Motor neuron (in vitro differentiated cells): ENCODE data around the gene EIF3K. TPM values are rescaled to one million over a fixed set of nuclear protein-coding genes. Genes with fewer than 3 reads are reported as not detected.
"Not testable (repeated sequence)": the region's sequence is repeated elsewhere in the genome, so short reads cannot be mapped to it uniquely, and the experiment has no call there.

Experiments used
- ATAC-seq, 8 experiments: fragments of 200-7000 bp; cut with Tn5 transposase; replicated peaks in 6 of 8; 2 replicates each; pipeline ENCODE4 v1.8.0; 2021; ENCODE audit warnings: mild to moderate bottlenecking in 8 of 8, moderate library complexity in 8 of 8
- H3K27ac ChIP-seq, 2 donors: fragments of 250-450 bp; sonication (Bioruptor Pico); 2 replicates each; pipeline ENCODE4 v1.9.0; 2021; ENCODE audit warnings: antibody characterized with exemption in 2 of 2, mild to moderate bottlenecking in 2 of 2, moderate library complexity in 1 of 2
- H3K4me1 ChIP-seq, 2 donors: fragments of 250-450 bp; sonication (Bioruptor Pico); replicated peaks in 1 of 2; 2 replicates each; pipeline ENCODE4 v1.6.1; 2021; ENCODE audit warnings: antibody characterized with exemption in 2 of 2, mild to moderate bottlenecking in 2 of 2, moderate library complexity in 1 of 2
- H3K4me3 ChIP-seq, 5 donors: fragments of 250-450 bp; sonication (Bioruptor Pico); 2 replicates each; pipeline ENCODE4 v1.9.0; 2021; ENCODE audit warnings: antibody characterized with exemption in 5 of 5, mild to moderate bottlenecking in 5 of 5, moderate library complexity in 4 of 5
- WGBS, 10 experiments: fragments of 450-650 bp; shearing (Covaris generic); methylation state at CpG; one replicate each; pipeline ENCODE4 v1.0.0; 2022; 5-methylcytosine and 5-hydroxymethylcytosine counted together
- in situ Hi-C, 9 experiments: fragments of 400-800 bp; cut with MboI; loops; one replicate each; pipeline ENCODE4 v1.15.0; 2021; ENCODE audit warnings: low sequenced_read_pairs in 9 of 9, low pct_unique_long_range_greater_than_20kb in 2 of 9; ENCODE audit not compliant: unreplicated experiment in 9 of 9
- total RNA-seq, 8 experiments: library from RNA; unstranded; fragments of 300-600 nt; gene quantifications; 2 replicates each; pipeline versions ENCODE4 v1.2.3 to v1.2.4, GENCODE V29; 2022

The EIF3K gene
- 100 to 1,000 TPM; 285 to 408 (median 333) TPM for total RNA-seq

- peak; percentile 87 to 94 (median 92) for ATAC-seq
- WGBS, 10 experiments: 0 to 20% (median 2%) methylated on average over 2 to 24 of the region's 64 CpGs; no CpG with 5 or more reads in 2 of the 10 experiments
- Histone ChIP-seq H3K27ac (peak within 1 kb of the TSS; percentile 81 to 92), H3K4me3 (peak within 1 kb of the TSS; percentile 58 to 81 (median 73)), H3K4me1 (peaks cover 13 to 15% of the 10 kb centered on the region in 2 donors)
- in situ Hi-C loops: no loop called here
Observed at GRCh38 chr19:38618590-38619360, at the start of gene EIF3K. TSS of gene EIF3K (plus strand) at chr19:38619188. CDS start at chr19:38619269, 81 bp downstream.

- in situ Hi-C loops: no loop called here
- no peak for ATAC-seq
- Histone ChIP-seq H3K27ac (no peak overlapping the region), H3K4me3 (no peak overlapping the region), H3K4me1 (no peaks in the 10 kb centered on the region)
- WGBS, 10 experiments: 50 to 100% (median 97%) methylated on average over 1 to 4 of the region's 6 CpGs; no CpG with 5 or more reads in 2 of the 10 experiments
Observed at GRCh38 chr19:38569368-38569983, 49.5 kb upstream of the EIF3K start.

- no peak for ATAC-seq
- H3K4me1 ChIP-seq: no peaks in the 10 kb centered on the region
- in situ Hi-C loops: no loop called here
- no peak overlapping the region for H3K27ac ChIP-seq
- no peak overlapping the region for H3K4me3 ChIP-seq
- 0 to 88% (median 42%) methylated on average over 1 to 2 of the region's 2 CpGs; no CpG with 5 or more reads in 6 of the 10 experiments for WGBS, 10 experiments
Observed at GRCh38 chr19:38571682-38572081, 47.3 kb upstream of the EIF3K start.

GRCh38 chr19:38577826-38578225 lies 41.2 kb upstream of the EIF3K start:
- no peak for ATAC-seq
- in situ Hi-C loops: no loop called here
- Histone ChIP-seq H3K27ac (no peak overlapping the region), H3K4me1 (no peaks in the 10 kb centered on the region), H3K4me3 (no peak overlapping the region)
- WGBS, 10 experiments: 80 to 100% (median 100%) methylated on average over 1 to 4 of the region's 11 CpGs; no CpG with 5 or more reads in 6 of the 10 experiments

- ATAC-seq, H3K4me3 ChIP-seq, H3K27ac ChIP-seq, in situ Hi-C loops, H3K4me1 ChIP-seq: not testable (repeated sequence)
- WGBS, 10 experiments: 100% methylated on average over 1 to 4 of the region's 6 CpGs; no CpG with 5 or more reads in 5 of the 10 experiments
Observed at GRCh38 chr19:38579304-38579703, 39.7 kb upstream of the EIF3K start.

GRCh38 chr19:38580080-38580479 lies 38.9 kb upstream of the EIF3K start:
- WGBS, 10 experiments: 80 to 100% methylated on average over 2 to 3 of the region's 15 CpGs; no CpG with 5 or more reads in 8 of the 10 experiments
- in situ Hi-C loops: no loop called here
- Histone ChIP-seq H3K27ac (no peak overlapping the region), H3K4me3 (no peak overlapping the region), H3K4me1 (no peaks in the 10 kb centered on the region)
- ATAC-seq: no peak

- in situ Hi-C loops: no loop called here
- ATAC-seq: no peak
- Histone ChIP-seq H3K4me3 (no peak overlapping the region), H3K4me1 (no peaks in the 10 kb centered on the region), H3K27ac (no peak overlapping the region)
- 20 to 100% (median 96%) methylated on average over 1 to 8 of the region's 14 CpGs; no CpG with 5 or more reads in 2 of the 10 experiments for WGBS, 10 experiments
Observed at GRCh38 chr19:38583219-38583984, 35.6 kb upstream of the EIF3K start.

- ATAC-seq: no peak
- no peak overlapping the region for H3K4me3 ChIP-seq
- WGBS, 10 experiments: 50 to 100% (median 67%) methylated on average over 1 of the region's 4 CpGs; no CpG with 5 or more reads in 7 of the 10 experiments
- H3K4me1 ChIP-seq: no peaks in the 10 kb centered on the region
- in situ Hi-C loops: no loop called here
- H3K27ac ChIP-seq: no peak overlapping the region
Observed at GRCh38 chr19:38583985-38584305, 35.0 kb upstream of the EIF3K start.

- no peak overlapping the region for H3K4me3 ChIP-seq
- no peak for ATAC-seq
- H3K4me1 ChIP-seq: no peaks in the 10 kb centered on the region
- no peak overlapping the region for H3K27ac ChIP-seq
- 20 to 100% (median 85%) methylated on average over 1 to 2 of the region's 2 CpGs; no CpG with 5 or more reads in 4 of the 10 experiments for WGBS, 10 experiments
- in situ Hi-C loops: no loop called here
Observed at GRCh38 chr19:38587562-38587961, 31.4 kb upstream of the EIF3K start.

- ATAC-seq: no peak
- no peak overlapping the region for H3K27ac ChIP-seq
- in situ Hi-C loops: no loop called here
Observed at GRCh38 chr19:38588041-38588440, 30.9 kb upstream of the EIF3K start.

GRCh38 chr19:38592940-38593339 lies 26.0 kb upstream of the EIF3K start:
- no peak overlapping the region for H3K27ac ChIP-seq
- 56 to 100% (median 85%) methylated on average over 1 to 5 of the region's 6 CpGs; no CpG with 5 or more reads in 4 of the 10 experiments for WGBS, 10 experiments
- in situ Hi-C loops: no loop called here
- ATAC-seq: no peak
- H3K4me1 ChIP-seq: no peaks in the 10 kb centered on the region
- H3K4me3 ChIP-seq: no peak overlapping the region

More at GRCh38 chr19:38588041-38588440, 30.9 kb upstream of the EIF3K start:
- 17 to 100% (median 79%) methylated on average over 1 to 2 of the region's 2 CpGs; no CpG with 5 or more reads in 3 of the 10 experiments for WGBS, 10 experiments
- no peaks in the 10 kb centered on the region for H3K4me1 ChIP-seq
- no peak overlapping the region for H3K4me3 ChIP-seq

GRCh38 chr19:38596057-38596981 lies 22.7 kb upstream of the EIF3K start:
- WGBS, 10 experiments: 0 to 13% methylated on average over 2 to 6 of the region's 55 CpGs; no CpG with 5 or more reads in 8 of the 10 experiments
- ATAC-seq: peak; percentile 50 to 97 (median 92)
- in situ Hi-C loops: no loop called here
- no peaks in the 10 kb centered on the region for H3K4me1 ChIP-seq
- peak overlapping the region; percentile 30 to 40 (median 31) for H3K4me3 ChIP-seq
- no peak overlapping the region for H3K27ac ChIP-seq
